HepG2 (cell line): Measurements from ENCODE around the gene CSNK2B. TPM values are rescaled to one million over a fixed set of nuclear protein-coding genes. Genes with fewer than 3 reads are reported as not detected.
A peak's percentile ranks its signal among the peaks of the same experiment; 100 is the strongest.

Source experiments
- ATF7 ChIP-seq, 2 experiments: fragments of 450-650 bp in 1 of 2; sonication (generic) in 1 of 2; formaldehyde crosslinking in 1 of 2; IDR thresholded peaks; 2 replicates each; pipeline versions ENCODE4 v1.4.0 to v1.6.1; 2016 to 2020; ENCODE audit warnings: antibody characterized with exemption in 1 of 2, mild to moderate bottlenecking in 1 of 2, missing genetic modification reagents in 1 of 2
- CHD4 ChIP-seq: fragments of 200-600 bp; sonication (generic); IDR thresholded peaks from 2 replicates; pipeline ENCODE4 v1.7.0; 2017; ENCODE audit warnings: mild to moderate bottlenecking, low read length, borderline replicate concordance
- HINFP ChIP-seq: sonication (generic); formaldehyde crosslinking; IDR thresholded peaks from 2 replicates; pipeline ENCODE4 v1.4.0; 2020; ENCODE audit warnings: low read depth, mild to moderate bottlenecking, missing genetic modification reagents
- ISX ChIP-seq: sonication (generic); formaldehyde crosslinking; conservative IDR thresholded peaks from 2 replicates; pipeline ENCODE4 v1.5.0; 2020; ENCODE audit warnings: missing genetic modification reagents
- MTA3 ChIP-seq: sonication (generic); formaldehyde crosslinking; IDR thresholded peaks from 2 replicates; pipeline ENCODE4 v1.4.0; 2020; ENCODE audit warnings: missing genetic modification reagents
- NR1H2 ChIP-seq: sonication (generic); formaldehyde crosslinking; IDR thresholded peaks from 2 replicates; pipeline ENCODE4 v1.8.1; 2022; ENCODE audit warnings: low read depth, missing genetic modification reagents, borderline replicate concordance
- REL ChIP-seq: sonication (generic); formaldehyde crosslinking; conservative IDR thresholded peaks from 2 replicates; pipeline ENCODE4 v1.8.0; 2022; ENCODE audit warnings: mild to moderate bottlenecking, missing genetic modification reagents, moderate library complexity
- ZBTB49 ChIP-seq: sonication (generic); formaldehyde crosslinking; IDR thresholded peaks from 2 replicates; pipeline ENCODE4 v1.4.0; 2020; ENCODE audit warnings: missing genetic modification reagents, borderline replicate concordance
- ZNF775 ChIP-seq: sonication (generic); formaldehyde crosslinking; IDR thresholded peaks from 2 replicates; pipeline ENCODE4 v1.4.0; 2020; ENCODE audit warnings: missing genetic modification reagents, mild to moderate bottlenecking, moderate library complexity, borderline replicate concordance
- ZNF891 ChIP-seq: sonication (generic); formaldehyde crosslinking; IDR thresholded peaks from 2 replicates; pipeline ENCODE4 v1.5.0; 2020; ENCODE audit warnings: mild to moderate bottlenecking, missing genetic modification reagents
- polyA plus RNA-seq, 8 experiments: library from polyadenylated mRNA; depleted of rRNA in 3 of 8; stranded (reverse) in 7 of 8; unstranded in 1 of 8; fragments of >200 nt; fragmentation: Illumina TruSeq in 4 of 8; extraction: Trizol in 4 of 8; gene quantifications; 2 replicates each; pipeline versions ENCODE4 v1.2.1 to v1.2.3, GENCODE V29; 2011 to 2016; ENCODE audit warnings: low read depth in 4 of 8, missing spikeins in 1 of 8, mixed read lengths in 1 of 8; ENCODE audit not compliant: insufficient read depth in 1 of 8
- total RNA-seq, 5 experiments: library from RNA; depleted of rRNA; stranded (reverse); fragments of >200 nt; fragmentation: Illumina TruSeq; extraction: Trizol; gene quantifications; 2 replicates each; pipeline ENCODE4 v1.2.3, GENCODE V29; 2016; ENCODE audit warnings: low read depth in 1 of 5
- TF ChIP-seq, protein P1 (sequence below): sonication (generic); formaldehyde crosslinking; IDR thresholded peaks from 2 replicates; pipeline ENCODE4 v1.5.0; 2020; ENCODE audit warnings: mild to moderate bottlenecking, missing genetic modification reagents, moderate library complexity
- TF ChIP-seq, protein P2 (sequence below): sonication (generic); formaldehyde crosslinking; IDR thresholded peaks from 2 replicates; pipeline ENCODE4 v1.4.0; 2020; ENCODE audit warnings: missing genetic modification reagents
- TF ChIP-seq, protein P3 (sequence below): sonication (generic); formaldehyde crosslinking; conservative IDR thresholded peaks from 2 replicates; pipeline ENCODE4 v1.4.0; 2020; ENCODE audit warnings: mild to moderate bottlenecking, missing genetic modification reagents, moderate library complexity

CSNK2B gene
- total and polyA plus RNA-seq, 2 of the 13 experiments (the other 11 are each of a cell fraction or from before 2014, with no cell fraction given), result 111 to 296 TPM

GRCh38 chr6:31655349-31656237 lies 10.3 kb upstream of the CSNK2B start, which contains the start of gene APOM (continued):
- TF ChIP-seq, protein P1, sequence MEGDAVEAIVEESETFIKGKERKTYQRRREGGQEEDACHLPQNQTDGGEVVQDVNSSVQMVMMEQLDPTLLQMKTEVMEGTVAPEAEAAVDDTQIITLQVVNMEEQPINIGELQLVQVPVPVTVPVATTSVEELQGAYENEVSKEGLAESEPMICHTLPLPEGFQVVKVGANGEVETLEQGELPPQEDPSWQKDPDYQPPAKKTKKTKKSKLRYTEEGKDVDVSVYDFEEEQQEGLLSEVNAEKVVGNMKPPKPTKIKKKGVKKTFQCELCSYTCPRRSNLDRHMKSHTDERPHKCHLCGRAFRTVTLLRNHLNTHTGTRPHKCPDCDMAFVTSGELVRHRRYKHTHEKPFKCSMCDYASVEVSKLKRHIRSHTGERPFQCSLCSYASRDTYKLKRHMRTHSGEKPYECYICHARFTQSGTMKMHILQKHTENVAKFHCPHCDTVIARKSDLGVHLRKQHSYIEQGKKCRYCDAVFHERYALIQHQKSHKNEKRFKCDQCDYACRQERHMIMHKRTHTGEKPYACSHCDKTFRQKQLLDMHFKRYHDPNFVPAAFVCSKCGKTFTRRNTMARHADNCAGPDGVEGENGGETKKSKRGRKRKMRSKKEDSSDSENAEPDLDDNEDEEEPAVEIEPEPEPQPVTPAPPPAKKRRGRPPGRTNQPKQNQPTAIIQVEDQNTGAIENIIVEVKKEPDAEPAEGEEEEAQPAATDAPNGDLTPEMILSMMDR, result peak; percentile 47
- TF ChIP-seq CHD4, result peak; percentile 80; the same call in 1 of the 2 replicates
- TF ChIP-seq, protein P2, sequence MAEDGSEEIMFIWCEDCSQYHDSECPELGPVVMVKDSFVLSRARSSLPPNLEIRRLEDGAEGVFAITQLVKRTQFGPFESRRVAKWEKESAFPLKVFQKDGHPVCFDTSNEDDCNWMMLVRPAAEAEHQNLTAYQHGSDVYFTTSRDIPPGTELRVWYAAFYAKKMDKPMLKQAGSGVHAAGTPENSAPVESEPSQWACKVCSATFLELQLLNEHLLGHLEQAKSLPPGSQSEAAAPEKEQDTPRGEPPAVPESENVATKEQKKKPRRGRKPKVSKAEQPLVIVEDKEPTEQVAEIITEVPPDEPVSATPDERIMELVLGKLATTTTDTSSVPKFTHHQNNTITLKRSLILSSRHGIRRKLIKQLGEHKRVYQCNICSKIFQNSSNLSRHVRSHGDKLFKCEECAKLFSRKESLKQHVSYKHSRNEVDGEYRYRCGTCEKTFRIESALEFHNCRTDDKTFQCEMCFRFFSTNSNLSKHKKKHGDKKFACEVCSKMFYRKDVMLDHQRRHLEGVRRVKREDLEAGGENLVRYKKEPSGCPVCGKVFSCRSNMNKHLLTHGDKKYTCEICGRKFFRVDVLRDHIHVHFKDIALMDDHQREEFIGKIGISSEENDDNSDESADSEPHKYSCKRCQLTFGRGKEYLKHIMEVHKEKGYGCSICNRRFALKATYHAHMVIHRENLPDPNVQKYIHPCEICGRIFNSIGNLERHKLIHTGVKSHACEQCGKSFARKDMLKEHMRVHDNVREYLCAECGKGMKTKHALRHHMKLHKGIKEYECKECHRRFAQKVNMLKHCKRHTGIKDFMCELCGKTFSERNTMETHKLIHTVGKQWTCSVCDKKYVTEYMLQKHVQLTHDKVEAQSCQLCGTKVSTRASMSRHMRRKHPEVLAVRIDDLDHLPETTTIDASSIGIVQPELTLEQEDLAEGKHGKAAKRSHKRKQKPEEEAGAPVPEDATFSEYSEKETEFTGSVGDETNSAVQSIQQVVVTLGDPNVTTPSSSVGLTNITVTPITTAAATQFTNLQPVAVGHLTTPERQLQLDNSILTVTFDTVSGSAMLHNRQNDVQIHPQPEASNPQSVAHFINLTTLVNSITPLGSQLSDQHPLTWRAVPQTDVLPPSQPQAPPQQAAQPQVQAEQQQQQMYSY (CRISPR knock-in tag), result peak; percentile 92
- peak; percentile 92; the same call in 1 of the 2 replicates for TF ChIP-seq NR1H2 (CRISPR knock-in tag)
- no peak for TF ChIP-seq MTA3 (CRISPR knock-in tag)
- peak; percentile 65; the same call in 1 of the 2 replicates for TF ChIP-seq ZNF891 (CRISPR knock-in tag)
- TF ChIP-seq REL, result no peak
- peak; percentile 78 for TF ChIP-seq HINFP (CRISPR knock-in tag)
- peak; percentile 97 for TF ChIP-seq ZNF775 (CRISPR knock-in tag)
- TF ChIP-seq, protein P3, sequence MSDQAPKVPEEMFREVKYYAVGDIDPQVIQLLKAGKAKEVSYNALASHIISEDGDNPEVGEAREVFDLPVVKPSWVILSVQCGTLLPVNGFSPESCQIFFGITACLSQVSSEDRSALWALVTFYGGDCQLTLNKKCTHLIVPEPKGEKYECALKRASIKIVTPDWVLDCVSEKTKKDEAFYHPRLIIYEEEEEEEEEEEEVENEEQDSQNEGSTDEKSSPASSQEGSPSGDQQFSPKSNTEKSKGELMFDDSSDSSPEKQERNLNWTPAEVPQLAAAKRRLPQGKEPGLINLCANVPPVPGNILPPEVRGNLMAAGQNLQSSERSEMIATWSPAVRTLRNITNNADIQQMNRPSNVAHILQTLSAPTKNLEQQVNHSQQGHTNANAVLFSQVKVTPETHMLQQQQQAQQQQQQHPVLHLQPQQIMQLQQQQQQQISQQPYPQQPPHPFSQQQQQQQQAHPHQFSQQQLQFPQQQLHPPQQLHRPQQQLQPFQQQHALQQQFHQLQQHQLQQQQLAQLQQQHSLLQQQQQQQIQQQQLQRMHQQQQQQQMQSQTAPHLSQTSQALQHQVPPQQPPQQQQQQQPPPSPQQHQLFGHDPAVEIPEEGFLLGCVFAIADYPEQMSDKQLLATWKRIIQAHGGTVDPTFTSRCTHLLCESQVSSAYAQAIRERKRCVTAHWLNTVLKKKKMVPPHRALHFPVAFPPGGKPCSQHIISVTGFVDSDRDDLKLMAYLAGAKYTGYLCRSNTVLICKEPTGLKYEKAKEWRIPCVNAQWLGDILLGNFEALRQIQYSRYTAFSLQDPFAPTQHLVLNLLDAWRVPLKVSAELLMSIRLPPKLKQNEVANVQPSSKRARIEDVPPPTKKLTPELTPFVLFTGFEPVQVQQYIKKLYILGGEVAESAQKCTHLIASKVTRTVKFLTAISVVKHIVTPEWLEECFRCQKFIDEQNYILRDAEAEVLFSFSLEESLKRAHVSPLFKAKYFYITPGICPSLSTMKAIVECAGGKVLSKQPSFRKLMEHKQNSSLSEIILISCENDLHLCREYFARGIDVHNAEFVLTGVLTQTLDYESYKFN (CRISPR knock-in tag), result peak; percentile 100
- TF ChIP-seq ATF7 (IDR thresholded peaks at IDR 0.05), result peak; percentile 31
- TF ChIP-seq ATF7 (CRISPR knock-in tag; IDR thresholded peaks at IDR 0.05), result peak; percentile 42; the same call in 1 of the 2 replicates
- TF ChIP-seq ZBTB49 (CRISPR knock-in tag), result 0 out of 2 replicates have a peak, but pooled peaks have one; percentile 18
- peak; percentile 63; the same call in 1 of the 2 replicates for TF ChIP-seq ISX (CRISPR knock-in tag)
